GM19351 (cell line): Measurements from ENCODE around the gene ZNF516.

ENCODE experiments used
- ATAC-seq: cut with Tn5 transposase; IDR thresholded peaks from one replicate; pipeline ENCODE4 v1.9.1; 2021; ENCODE audit warnings: mild to moderate bottlenecking, moderate library complexity; ENCODE audit not compliant: unreplicated experiment

Gene ZNF516

GRCh38 chr18:76444446-76445105, 50.5 kb downstream of the ZNF516 start:
- ATAC-seq, result no peak

GRCh38 chr18:76443519-76444445, 51.3 kb downstream of the ZNF516 start:
- ATAC-seq, result no peak

DNA sequence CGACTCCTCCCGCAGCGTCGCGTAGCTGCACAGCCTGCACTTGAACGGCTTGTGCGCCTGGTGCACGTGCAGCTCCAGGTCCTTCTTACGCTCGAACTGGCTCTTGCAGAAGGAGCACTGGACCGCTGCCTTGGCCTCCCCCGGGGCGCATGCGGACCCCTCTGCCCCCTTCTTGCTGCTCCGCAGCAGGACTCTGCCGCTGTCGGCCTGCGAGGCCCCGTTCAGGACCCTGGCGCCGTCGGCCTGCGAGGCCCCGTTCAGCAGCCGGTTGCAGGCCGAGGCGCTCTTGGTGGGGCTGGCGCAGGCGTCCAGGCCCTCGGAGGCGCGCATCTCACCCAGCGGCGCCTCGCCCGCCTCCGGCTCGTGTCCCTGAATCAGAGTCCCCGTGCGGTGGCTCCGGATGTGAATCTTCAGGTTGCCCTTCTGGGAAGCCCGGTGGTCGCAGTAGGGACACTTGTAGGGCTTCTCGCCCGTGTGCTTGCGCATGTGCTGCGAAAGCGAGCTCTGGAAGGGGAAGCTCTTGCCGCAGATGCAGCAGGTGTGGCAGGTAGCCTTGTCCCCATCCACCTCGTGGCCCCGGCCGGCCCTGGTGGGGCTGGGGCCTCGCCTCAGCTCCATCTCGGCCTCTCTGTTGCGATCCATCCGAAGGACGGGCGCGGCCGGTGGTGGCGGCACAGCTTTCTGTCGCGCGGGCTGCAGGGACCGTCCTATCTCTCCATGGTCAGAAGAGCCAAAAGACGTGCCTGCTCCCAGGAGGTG, 52.5 kb downstream of the ZNF516 start:
- ATAC-seq, result no peak

GRCh38 chr18:76441668-76442412, 53.2 kb downstream of the ZNF516 start:
- no peak for ATAC-seq

- no peak for ATAC-seq
These were observed 53.9 kb downstream of the ZNF516 start for GRCh38 chr18:76441002-76441667.

DNA sequence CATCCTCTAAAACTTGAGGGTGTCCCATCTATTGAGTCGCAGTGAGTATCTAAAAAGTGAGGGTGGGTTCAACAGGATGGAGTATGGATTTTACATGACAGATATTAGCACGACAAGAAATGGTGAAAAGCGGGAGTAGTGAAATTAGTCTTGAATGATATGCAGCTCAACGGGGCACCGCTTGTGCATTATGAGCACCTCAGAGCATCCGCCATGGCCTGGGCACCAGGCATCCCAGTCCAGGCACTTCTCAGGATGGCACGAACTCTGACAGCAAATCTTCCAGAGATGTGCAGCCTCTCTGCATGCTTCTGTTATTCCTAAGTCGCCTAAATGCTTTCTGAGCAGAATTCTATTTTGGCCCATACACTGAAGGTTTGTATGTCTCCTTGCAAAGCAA, 57.1 kb downstream of the ZNF516 start:
- no peak for ATAC-seq

GRCh38 chr18:76437011-76437410, 58.0 kb downstream of the ZNF516 start:
- ATAC-seq, result no peak

DNA sequence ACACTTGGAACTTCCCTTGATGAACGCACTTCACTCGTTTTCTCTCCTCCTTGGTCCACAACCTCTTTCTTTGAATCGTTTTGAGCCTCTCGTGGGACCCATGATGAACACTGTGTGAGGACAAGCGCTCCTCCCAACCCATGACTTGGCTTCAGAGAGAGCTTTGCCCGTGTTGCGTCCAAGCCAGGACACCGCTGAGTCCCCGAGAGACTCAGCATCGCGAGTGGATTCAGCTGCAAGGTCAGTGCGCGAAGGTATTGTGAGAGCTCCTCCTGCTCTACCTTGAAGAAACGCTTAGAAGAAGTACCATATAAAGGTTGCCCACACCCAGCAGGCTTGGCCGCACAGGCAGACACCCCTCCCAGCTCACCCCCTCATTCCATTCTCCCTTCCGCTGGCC, 58.7 kb downstream of the ZNF516 start:
- no peak for ATAC-seq

DNA sequence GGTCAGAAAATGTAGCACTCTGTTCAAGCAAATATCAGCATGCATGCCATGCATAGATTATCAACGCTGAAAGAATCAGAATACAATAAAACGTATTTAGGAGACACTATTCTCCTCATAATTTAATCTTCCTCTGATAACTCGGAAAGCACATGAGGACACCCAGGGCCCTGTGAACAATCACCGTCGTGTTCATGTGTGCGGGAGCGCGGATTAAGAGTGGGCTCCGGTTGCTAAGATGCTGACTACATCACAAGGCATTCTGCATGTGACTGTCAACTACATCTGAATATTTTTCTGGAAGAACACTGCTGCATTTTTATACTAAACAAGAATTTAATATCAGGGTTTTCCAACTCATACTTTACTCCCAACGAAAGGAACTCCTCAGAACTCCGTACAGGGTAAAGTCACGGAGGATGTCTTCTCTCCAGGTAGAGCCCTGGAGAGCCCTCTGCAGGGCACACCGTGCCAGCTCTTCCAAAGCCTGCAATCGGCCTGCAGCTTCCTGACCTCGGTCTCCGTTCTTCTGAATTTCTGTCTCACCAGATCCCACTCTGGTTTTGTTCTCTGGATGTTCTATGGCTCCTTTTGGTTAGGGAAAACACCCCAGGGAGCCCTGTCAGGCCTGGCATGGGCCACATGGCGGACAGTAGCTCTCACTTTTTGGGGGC, 59.6 kb downstream of the ZNF516 start:
- no peak for ATAC-seq

DNA sequence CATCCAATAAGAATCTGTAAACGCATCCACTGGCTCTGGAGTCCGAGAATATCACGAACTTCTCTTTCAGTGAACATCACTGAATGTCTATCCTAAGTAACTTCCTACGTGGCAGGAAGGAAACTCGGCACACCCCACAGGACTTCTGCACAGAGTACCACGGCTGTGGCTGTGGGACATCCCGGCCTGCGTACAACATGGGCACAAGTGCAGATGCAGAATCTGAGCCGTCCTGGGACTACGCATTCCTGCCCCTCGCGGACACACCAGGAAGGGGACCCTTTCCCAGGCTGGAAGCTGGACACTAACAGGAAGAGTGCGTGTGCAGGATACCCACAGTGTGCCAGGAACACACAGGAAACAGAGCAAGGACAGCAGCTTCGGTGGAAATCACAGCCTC, 60.6 kb downstream of the ZNF516 start:
- ATAC-seq, result no peak

GRCh38 chr18:76433788-76434187, 61.3 kb downstream of the ZNF516 start:
- ATAC-seq, result no peak

GRCh38 chr18:76432970-76433767, 61.9 kb downstream of the ZNF516 start:
- no peak for ATAC-seq

- no peak for ATAC-seq
These were observed 62.7 kb downstream of the ZNF516 start for GRCh38 chr18:76432274-76432755.

DNA sequence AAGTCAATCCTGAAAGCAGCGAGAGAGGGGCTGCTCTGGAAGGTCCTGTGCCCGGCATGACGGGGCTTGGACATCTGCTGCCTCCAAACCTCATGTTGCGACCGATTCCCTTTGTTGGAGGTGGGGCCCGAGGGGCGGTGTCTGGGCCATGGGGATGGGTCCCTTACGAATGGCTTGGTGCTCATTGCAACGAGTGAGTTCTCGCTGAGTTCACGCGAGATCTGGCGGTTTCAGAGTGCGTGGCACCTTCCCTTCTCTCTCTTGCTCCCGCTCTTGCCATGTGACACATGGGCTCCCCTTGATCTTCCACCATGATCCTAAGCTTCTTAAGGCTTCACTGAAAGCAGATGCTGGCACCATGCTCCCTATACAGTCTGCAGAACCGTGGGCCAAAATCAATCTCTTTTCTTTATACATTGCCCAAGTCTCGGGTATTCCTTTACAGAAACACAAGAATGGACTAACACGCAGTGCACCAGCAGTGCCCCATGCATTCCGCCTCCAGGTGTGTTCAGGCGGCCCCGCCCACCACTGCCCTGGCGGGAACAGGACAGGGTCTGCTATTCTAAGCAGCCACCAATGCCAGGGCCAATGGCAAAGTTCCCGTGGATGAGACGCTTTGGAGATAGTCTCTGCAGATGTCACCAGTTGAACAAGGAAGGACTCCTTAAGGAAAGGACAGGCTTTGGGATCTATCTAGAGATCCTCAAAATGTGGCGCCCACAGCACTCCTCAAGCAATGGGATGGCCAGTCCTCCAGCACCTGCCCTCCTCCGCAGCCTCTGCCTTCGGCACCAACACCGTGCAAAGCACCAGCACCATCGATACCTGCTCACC, 63.4 kb downstream of the ZNF516 start:
- no peak for ATAC-seq

DNA sequence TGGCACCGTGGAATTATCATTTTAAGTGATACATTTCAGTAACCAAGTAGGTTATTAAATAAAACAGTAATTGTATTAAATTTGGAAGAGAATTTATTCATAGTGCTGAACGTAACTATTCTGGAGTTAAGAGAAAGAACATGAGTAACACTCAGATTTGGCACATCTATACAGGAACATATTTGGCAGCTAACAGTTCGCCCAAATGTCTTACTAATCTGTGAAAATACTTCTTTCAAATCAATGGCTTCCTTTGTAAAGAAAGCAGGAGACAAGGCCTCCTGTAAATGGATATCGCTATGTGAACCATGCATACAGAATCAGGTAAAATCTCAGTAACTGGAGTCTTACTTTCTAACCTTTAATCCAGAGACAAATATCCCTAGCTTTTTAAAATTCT, 64.4 kb downstream of the ZNF516 start:
- no peak for ATAC-seq

- no peak for ATAC-seq
These were observed 65.5 kb downstream of the ZNF516 start for GRCh38 chr18:76429262-76430126.
